Panc1 (cell line): ENCODE measurements around the gene DST.

Experiments used
- POLR2AphosphoS5 ChIP-seq: IDR thresholded peaks from 2 replicates; pipeline ENCODE4 v1.6.1; 2012; ENCODE audit warnings: mild to moderate bottlenecking, low read depth, low read length, moderate library complexity
- SIN3A ChIP-seq: IDR thresholded peaks from 2 replicates; pipeline ENCODE4 v1.6.1; 2012; ENCODE audit warnings: low read depth, mild to moderate bottlenecking, low read length, moderate library complexity, borderline replicate concordance; ENCODE audit not compliant: insufficient read depth
- TF ChIP-seq, protein P1 (sequence below): fragments of 450-650 bp; IDR thresholded peaks from 2 replicates; pipeline ENCODE4 v1.5.1; 2017; ENCODE audit warnings: mild to moderate bottlenecking

DNA sequence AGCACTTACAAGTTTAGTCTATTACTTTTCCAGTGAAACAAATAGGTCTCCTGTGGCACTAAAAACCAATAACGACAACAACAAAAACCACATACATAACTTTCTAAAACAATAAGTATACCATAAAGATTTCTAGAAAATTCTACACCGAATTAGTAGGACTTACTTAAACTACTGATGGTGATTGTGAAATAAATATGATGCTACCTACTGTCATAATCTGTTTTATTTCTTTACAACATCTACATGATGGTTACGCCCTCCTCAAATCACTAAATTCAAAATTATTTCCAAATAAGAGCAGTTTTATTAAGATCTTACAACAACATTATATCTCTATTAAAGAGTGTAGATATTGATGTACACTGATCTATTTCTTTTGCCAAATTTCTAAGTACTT is 147.0 kb downstream of the DST start:
- TF ChIP-seq, protein P1, sequence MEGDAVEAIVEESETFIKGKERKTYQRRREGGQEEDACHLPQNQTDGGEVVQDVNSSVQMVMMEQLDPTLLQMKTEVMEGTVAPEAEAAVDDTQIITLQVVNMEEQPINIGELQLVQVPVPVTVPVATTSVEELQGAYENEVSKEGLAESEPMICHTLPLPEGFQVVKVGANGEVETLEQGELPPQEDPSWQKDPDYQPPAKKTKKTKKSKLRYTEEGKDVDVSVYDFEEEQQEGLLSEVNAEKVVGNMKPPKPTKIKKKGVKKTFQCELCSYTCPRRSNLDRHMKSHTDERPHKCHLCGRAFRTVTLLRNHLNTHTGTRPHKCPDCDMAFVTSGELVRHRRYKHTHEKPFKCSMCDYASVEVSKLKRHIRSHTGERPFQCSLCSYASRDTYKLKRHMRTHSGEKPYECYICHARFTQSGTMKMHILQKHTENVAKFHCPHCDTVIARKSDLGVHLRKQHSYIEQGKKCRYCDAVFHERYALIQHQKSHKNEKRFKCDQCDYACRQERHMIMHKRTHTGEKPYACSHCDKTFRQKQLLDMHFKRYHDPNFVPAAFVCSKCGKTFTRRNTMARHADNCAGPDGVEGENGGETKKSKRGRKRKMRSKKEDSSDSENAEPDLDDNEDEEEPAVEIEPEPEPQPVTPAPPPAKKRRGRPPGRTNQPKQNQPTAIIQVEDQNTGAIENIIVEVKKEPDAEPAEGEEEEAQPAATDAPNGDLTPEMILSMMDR = no peak
- TF ChIP-seq POLR2AphosphoS5 (no peak), SIN3A (no peak)
